HEK293 (cell line): ENCODE measurements around the gene JAZF1.

Experiments used
- CTCF ChIA-PET: fragments of 350-600 bp; formaldehyde crosslinking; extraction: SDS; loops from one replicate; lab custom pipeline; 2021; ENCODE audit warnings: antibody characterized with exemption; lab: Yijun Ruan, JAX
- POLR2A ChIA-PET: fragments of 300-600 bp; formaldehyde crosslinking; extraction: SDS; loops from one replicate; lab custom pipeline; 2020; ENCODE audit warnings: antibody characterized with exemption, inconsistent platforms; lab: Yijun Ruan, JAX
- H3K27ac ChIP-seq: fragments of 200-500 bp; sonication (Bioruptor generic); 2 replicates; pipeline ENCODE4 v1.5.1; 2014; ENCODE audit warnings: low read depth, low read length, control low read depth, inconsistent platforms; ENCODE audit errors: extremely low read depth
- H3K36me3 ChIP-seq, 2 experiments: fragments of 200-500 bp in 1 of 2; sonication (Bioruptor generic) in 1 of 2; 1 replicate in 1 of 2; 2 replicates in 1 of 2; pipeline ENCODE4 v1.5.1; 2014 to 2017; ENCODE audit warnings: inconsistent platforms in 2 of 2, low read length in 2 of 2; ENCODE audit not compliant: control insufficient read depth in 2 of 2, insufficient read depth in 1 of 2
- H3K4me1 ChIP-seq: fragments of 200-500 bp; sonication (Bioruptor generic); 2 replicates; pipeline ENCODE4 v1.5.1; 2014; ENCODE audit warnings: mild to moderate bottlenecking, low read length, inconsistent platforms; ENCODE audit not compliant: control insufficient read depth, insufficient read depth
- H3K4me3 ChIP-seq: 2 replicates; pipeline ENCODE4 v1.5.1; 2011; ENCODE audit warnings: low read depth, mild to moderate bottlenecking, control low read depth, low read length, moderate library complexity
- H3K9me3 ChIP-seq: fragments of 200-500 bp; sonication (Bioruptor generic); 2 replicates; pipeline ENCODE4 v1.5.1; 2014; ENCODE audit warnings: low read depth, low read length, inconsistent platforms; ENCODE audit not compliant: control insufficient read depth, insufficient read depth
- ATF2 ChIP-seq: fragments of 450-650 bp; formaldehyde crosslinking; IDR thresholded peaks from 2 replicates; pipeline ENCODE4 v1.5.1; 2016; ENCODE audit warnings: missing biosample characterization, missing genetic modification characterization, low read depth
- EGR2 ChIP-seq: fragments of 450-650 bp; formaldehyde crosslinking; IDR thresholded peaks from 2 replicates; pipeline ENCODE4 v1.5.1; 2016; ENCODE audit warnings: low read depth, missing biosample characterization, missing genetic modification characterization
- FEZF1 ChIP-seq: fragments of 450-650 bp; formaldehyde crosslinking; IDR thresholded peaks from 2 replicates; pipeline ENCODE4 v1.5.1; 2016; ENCODE audit warnings: missing biosample characterization, missing genetic modification characterization
- GFI1B ChIP-seq: fragments of 450-650 bp; formaldehyde crosslinking; IDR thresholded peaks from 2 replicates; pipeline ENCODE4 v1.5.1; 2016; ENCODE audit warnings: missing biosample characterization, missing genetic modification characterization
- GLIS2 ChIP-seq: fragments of 450-650 bp; formaldehyde crosslinking; IDR thresholded peaks from 2 replicates; pipeline ENCODE4 v1.5.1; 2016; ENCODE audit warnings: missing biosample characterization, missing genetic modification characterization
- KLF8 ChIP-seq: fragments of 450-650 bp; formaldehyde crosslinking; IDR thresholded peaks from 2 replicates; pipeline ENCODE4 v1.5.1; 2016; ENCODE audit warnings: missing biosample characterization, missing genetic modification characterization
- MZF1 ChIP-seq: fragments of 450-650 bp; formaldehyde crosslinking; IDR thresholded peaks from 2 replicates; pipeline ENCODE4 v1.5.1; 2017; ENCODE audit warnings: missing biosample characterization, missing genetic modification characterization, borderline replicate concordance
- PRDM1 ChIP-seq: fragments of 450-650 bp; formaldehyde crosslinking; IDR thresholded peaks from 2 replicates; pipeline ENCODE4; 2016; ENCODE audit warnings: missing biosample characterization, missing genetic modification characterization
- ZBTB44 ChIP-seq: fragments of 450-650 bp; IDR thresholded peaks from 2 replicates; pipeline ENCODE4 v1.5.1; 2018; ENCODE audit warnings: missing biosample characterization, mild to moderate bottlenecking, missing genetic modification characterization
- ZFP3 ChIP-seq: fragments of 450-650 bp; formaldehyde crosslinking; IDR thresholded peaks from 2 replicates; pipeline ENCODE4 v1.5.1; 2016; ENCODE audit warnings: low read depth, missing biosample characterization, missing genetic modification characterization
- ZFP69B ChIP-seq: fragments of 450-650 bp; formaldehyde crosslinking; IDR thresholded peaks from 2 replicates; pipeline ENCODE4 v1.5.1; 2016; ENCODE audit warnings: missing biosample characterization, missing genetic modification characterization
- ZNF121 ChIP-seq: fragments of 450-650 bp; formaldehyde crosslinking; IDR thresholded peaks from 2 replicates; pipeline ENCODE4 v1.5.1; 2016; ENCODE audit warnings: missing biosample characterization, missing genetic modification characterization
- ZNF146 ChIP-seq: fragments of 450-650 bp; formaldehyde crosslinking; IDR thresholded peaks from 2 replicates; pipeline ENCODE4 v1.5.1; 2016; ENCODE audit warnings: missing biosample characterization, missing genetic modification characterization
- ZNF19 ChIP-seq: fragments of 450-650 bp; formaldehyde crosslinking; IDR thresholded peaks from 2 replicates; pipeline ENCODE4; 2016; ENCODE audit warnings: missing biosample characterization, missing genetic modification characterization, low read depth
- ZNF202 ChIP-seq: fragments of 450-650 bp; formaldehyde crosslinking; IDR thresholded peaks from 2 replicates; pipeline ENCODE4 v1.5.1; 2016; ENCODE audit warnings: missing biosample characterization, missing genetic modification characterization, borderline replicate concordance
- ZNF248 ChIP-seq: fragments of 450-650 bp; formaldehyde crosslinking; IDR thresholded peaks from 2 replicates; pipeline ENCODE4 v1.5.1; 2017; ENCODE audit warnings: missing biosample characterization, missing genetic modification characterization
- ZNF292 ChIP-seq: fragments of 450-650 bp; formaldehyde crosslinking; IDR thresholded peaks from 2 replicates; pipeline ENCODE4 v1.5.1; 2016; ENCODE audit warnings: low read depth, missing biosample characterization, missing genetic modification characterization, borderline replicate concordance
- ZNF423 ChIP-seq: fragments of 450-650 bp; formaldehyde crosslinking; IDR thresholded peaks from 2 replicates; pipeline ENCODE4 v1.5.1; 2016; ENCODE audit warnings: missing biosample characterization, missing genetic modification characterization
- ZNF510 ChIP-seq: fragments of 450-650 bp; formaldehyde crosslinking; IDR thresholded peaks from 2 replicates; pipeline ENCODE4 v1.5.1; 2018; ENCODE audit warnings: mild to moderate bottlenecking, missing genetic modification characterization, missing biosample characterization; ENCODE audit not compliant: insufficient replicate concordance
- ZNF670 ChIP-seq: fragments of 450-650 bp; formaldehyde crosslinking; IDR thresholded peaks from 2 replicates; pipeline ENCODE4 v1.5.1; 2016; ENCODE audit warnings: missing biosample characterization, missing genetic modification characterization, low read depth
- ZNF776 ChIP-seq: fragments of 450-650 bp; formaldehyde crosslinking; IDR thresholded peaks from 2 replicates; pipeline ENCODE4 v1.5.0; 2017; ENCODE audit warnings: missing biosample characterization, missing genetic modification characterization, borderline replicate concordance
- ZNF792 ChIP-seq: fragments of 450-650 bp; formaldehyde crosslinking; IDR thresholded peaks from 2 replicates; pipeline ENCODE4 v1.5.1; 2016; ENCODE audit warnings: missing biosample characterization, missing genetic modification characterization
- TF ChIP-seq, protein P1 (sequence below): fragments of 450-650 bp; formaldehyde crosslinking; IDR thresholded peaks from 2 replicates; pipeline ENCODE4 v1.5.1; 2016; ENCODE audit warnings: missing biosample characterization, missing genetic modification characterization
- TF ChIP-seq, protein P2 (sequence below): fragments of 450-650 bp; IDR thresholded peaks from 2 replicates; pipeline ENCODE4 v1.5.1; 2018; ENCODE audit warnings: missing biosample characterization, missing genetic modification characterization
- TF ChIP-seq, protein P3 (sequence below): fragments of 450-650 bp; formaldehyde crosslinking; conservative IDR thresholded peaks from 2 replicates; pipeline ENCODE4 v1.5.1; 2016; ENCODE audit warnings: low read depth, missing biosample characterization, missing genetic modification characterization
- TF ChIP-seq, protein P4 (sequence below): fragments of 450-650 bp; formaldehyde crosslinking; IDR thresholded peaks from 2 replicates; pipeline ENCODE4 v1.5.1; 2017; ENCODE audit warnings: missing biosample characterization, missing genetic modification characterization

Gene JAZF1

GRCh38 chr7:28045592-28045991 lies 135.0 kb downstream of the JAZF1 start:
- Histone ChIP-seq H3K27ac (no peak overlapping the region), H3K36me3 (no peaks in the 10 kb centered on the region), H3K4me1 (no peaks in the 10 kb centered on the region), H3K4me3 (no peak overlapping the region), H3K9me3 (no peaks in the 10 kb centered on the region)
- TF ChIP-seq, protein P1, sequence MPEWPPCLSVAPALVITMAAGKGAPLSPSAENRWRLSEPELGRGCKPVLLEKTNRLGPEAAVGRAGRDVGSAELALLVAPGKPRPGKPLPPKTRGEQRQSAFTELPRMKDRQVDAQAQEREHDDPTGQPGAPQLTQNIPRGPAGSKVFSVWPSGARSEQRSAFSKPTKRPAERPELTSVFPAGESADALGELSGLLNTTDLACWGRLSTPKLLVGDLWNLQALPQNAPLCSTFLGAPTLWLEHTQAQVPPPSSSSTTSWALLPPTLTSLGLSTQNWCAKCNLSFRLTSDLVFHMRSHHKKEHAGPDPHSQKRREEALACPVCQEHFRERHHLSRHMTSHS (tag by site-specific recombination) = no peak
- no peak for TF ChIP-seq ZNF146 (tag by site-specific recombination)
- no peak for TF ChIP-seq ZBTB44
- no peak for TF ChIP-seq ZNF670 (tag by site-specific recombination)
- TF ChIP-seq EGR2 (tag by site-specific recombination) = no peak
- no peak for TF ChIP-seq ZFP3 (tag by site-specific recombination)
- TF ChIP-seq ZFP69B (tag by site-specific recombination) = no peak
- TF ChIP-seq ATF2 (tag by site-specific recombination) = no peak
- TF ChIP-seq PRDM1 = no peak
- no peak for TF ChIP-seq ZNF292
- no peak for TF ChIP-seq ZNF792 (tag by site-specific recombination)
- TF ChIP-seq ZNF248 (tag by site-specific recombination) = no peak
- no peak for TF ChIP-seq ZNF776
- TF ChIP-seq ZNF202 = no peak
- TF ChIP-seq ZNF510 (tag by site-specific recombination) = no peak
- TF ChIP-seq FEZF1 (tag by site-specific recombination) = no peak
- ChIA-PET POLR2A (no interaction called here), CTCF (interaction anchor here (1.4 to 5.2 kb wide), 4 partner anchors 14 to 49 kb away, joined by 4 to 29 read pairs (median 6); no protein-coding TSS in a partner anchor)

DNA sequence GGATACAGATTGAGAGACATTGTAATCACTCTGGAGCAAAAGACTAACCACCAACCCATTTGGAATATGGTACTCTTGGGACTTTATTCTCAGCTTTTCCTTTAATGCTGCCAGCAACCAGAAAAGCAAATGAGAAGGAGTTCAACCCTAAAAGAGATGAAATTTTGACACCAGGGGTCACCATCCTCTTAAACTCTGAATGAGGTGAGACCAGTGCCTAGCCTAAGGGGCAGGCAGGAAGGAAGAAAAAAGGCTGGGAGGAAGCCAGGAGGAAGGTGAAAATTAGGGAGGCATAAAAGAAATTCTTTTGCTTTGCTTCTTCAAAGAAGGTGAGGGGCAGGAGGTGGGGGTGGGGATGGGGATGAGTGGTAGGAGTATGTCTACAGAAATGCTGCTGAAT lies 135.8 kb downstream of the JAZF1 start:
- Histone ChIP-seq H3K36me3 (no peaks in the 10 kb centered on the region), H3K4me1 (no peaks in the 10 kb centered on the region), H3K27ac (no peak overlapping the region), H3K9me3 (no peaks in the 10 kb centered on the region), H3K4me3 (no peak overlapping the region)
- TF ChIP-seq, protein P2, sequence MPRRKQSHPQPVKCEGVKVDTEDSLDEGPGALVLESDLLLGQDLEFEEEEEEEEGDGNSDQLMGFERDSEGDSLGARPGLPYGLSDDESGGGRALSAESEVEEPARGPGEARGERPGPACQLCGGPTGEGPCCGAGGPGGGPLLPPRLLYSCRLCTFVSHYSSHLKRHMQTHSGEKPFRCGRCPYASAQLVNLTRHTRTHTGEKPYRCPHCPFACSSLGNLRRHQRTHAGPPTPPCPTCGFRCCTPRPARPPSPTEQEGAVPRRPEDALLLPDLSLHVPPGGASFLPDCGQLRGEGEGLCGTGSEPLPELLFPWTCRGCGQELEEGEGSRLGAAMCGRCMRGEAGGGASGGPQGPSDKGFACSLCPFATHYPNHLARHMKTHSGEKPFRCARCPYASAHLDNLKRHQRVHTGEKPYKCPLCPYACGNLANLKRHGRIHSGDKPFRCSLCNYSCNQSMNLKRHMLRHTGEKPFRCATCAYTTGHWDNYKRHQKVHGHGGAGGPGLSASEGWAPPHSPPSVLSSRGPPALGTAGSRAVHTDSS (tag by site-specific recombination) = no peak
- no peak for TF ChIP-seq GLIS2 (tag by site-specific recombination)
- TF ChIP-seq, protein P3, sequence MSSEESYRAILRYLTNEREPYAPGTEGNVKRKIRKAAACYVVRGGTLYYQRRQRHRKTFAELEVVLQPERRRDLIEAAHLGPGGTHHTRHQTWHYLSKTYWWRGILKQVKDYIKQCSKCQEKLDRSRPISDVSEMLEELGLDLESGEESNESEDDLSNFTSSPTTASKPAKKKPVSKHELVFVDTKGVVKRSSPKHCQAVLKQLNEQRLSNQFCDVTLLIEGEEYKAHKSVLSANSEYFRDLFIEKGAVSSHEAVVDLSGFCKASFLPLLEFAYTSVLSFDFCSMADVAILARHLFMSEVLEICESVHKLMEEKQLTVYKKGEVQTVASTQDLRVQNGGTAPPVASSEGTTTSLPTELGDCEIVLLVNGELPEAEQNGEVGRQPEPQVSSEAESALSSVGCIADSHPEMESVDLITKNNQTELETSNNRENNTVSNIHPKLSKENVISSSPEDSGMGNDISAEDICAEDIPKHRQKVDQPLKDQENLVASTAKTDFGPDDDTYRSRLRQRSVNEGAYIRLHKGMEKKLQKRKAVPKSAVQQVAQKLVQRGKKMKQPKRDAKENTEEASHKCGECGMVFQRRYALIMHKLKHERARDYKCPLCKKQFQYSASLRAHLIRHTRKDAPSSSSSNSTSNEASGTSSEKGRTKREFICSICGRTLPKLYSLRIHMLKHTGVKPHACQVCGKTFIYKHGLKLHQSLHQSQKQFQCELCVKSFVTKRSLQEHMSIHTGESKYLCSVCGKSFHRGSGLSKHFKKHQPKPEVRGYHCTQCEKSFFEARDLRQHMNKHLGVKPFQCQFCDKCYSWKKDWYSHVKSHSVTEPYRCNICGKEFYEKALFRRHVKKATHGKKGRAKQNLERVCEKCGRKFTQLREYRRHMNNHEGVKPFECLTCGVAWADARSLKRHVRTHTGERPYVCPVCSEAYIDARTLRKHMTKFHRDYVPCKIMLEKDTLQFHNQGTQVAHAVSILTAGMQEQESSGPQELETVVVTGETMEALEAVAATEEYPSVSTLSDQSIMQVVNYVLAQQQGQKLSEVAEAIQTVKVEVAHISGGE (tag by site-specific recombination) = no peak
- TF ChIP-seq, protein P4, sequence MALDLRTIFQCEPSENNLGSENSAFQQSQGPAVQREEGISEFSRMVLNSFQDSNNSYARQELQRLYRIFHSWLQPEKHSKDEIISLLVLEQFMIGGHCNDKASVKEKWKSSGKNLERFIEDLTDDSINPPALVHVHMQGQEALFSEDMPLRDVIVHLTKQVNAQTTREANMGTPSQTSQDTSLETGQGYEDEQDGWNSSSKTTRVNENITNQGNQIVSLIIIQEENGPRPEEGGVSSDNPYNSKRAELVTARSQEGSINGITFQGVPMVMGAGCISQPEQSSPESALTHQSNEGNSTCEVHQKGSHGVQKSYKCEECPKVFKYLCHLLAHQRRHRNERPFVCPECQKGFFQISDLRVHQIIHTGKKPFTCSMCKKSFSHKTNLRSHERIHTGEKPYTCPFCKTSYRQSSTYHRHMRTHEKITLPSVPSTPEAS (tag by site-specific recombination) = no peak
- TF ChIP-seq KLF8 (tag by site-specific recombination) = no peak
- TF ChIP-seq ZNF423 (tag by site-specific recombination) = no peak
- no peak for TF ChIP-seq ZNF121 (tag by site-specific recombination)
- no peak for TF ChIP-seq ZNF19
- no peak for TF ChIP-seq MZF1
- TF ChIP-seq GFI1B (tag by site-specific recombination) = no peak
- POLR2A ChIA-PET = no interaction called here
- CTCF ChIA-PET = interaction anchor here (0.7 to 5.2 kb wide), 5 partner anchors 15 to 50 kb away, joined by 3 to 29 read pairs (median 5); no protein-coding TSS in a partner anchor
